ENCODE measurements around the gene ZNF212.

DNA sequence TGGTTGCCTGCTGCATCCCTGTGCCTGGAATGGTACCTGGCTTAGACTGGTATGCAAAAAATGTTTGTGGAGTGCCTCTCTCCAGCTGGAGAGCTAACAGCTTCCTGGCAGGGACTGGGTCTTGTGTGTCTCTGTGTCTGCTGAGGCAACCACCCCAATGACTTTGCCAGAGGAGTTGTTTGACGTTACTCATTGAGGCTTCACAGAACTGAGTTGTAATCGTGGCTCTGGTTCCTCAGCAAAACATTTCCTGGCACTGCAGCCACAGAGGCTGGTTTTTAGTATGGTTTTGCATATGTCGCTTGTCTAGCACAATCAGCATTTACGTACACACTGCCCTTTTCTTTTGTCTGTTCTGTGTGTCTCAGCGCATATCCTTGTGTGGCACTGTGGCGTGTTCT lies 36.6 kb upstream of the ZNF212 start:
- TF ChIP-seq, protein P1, sequence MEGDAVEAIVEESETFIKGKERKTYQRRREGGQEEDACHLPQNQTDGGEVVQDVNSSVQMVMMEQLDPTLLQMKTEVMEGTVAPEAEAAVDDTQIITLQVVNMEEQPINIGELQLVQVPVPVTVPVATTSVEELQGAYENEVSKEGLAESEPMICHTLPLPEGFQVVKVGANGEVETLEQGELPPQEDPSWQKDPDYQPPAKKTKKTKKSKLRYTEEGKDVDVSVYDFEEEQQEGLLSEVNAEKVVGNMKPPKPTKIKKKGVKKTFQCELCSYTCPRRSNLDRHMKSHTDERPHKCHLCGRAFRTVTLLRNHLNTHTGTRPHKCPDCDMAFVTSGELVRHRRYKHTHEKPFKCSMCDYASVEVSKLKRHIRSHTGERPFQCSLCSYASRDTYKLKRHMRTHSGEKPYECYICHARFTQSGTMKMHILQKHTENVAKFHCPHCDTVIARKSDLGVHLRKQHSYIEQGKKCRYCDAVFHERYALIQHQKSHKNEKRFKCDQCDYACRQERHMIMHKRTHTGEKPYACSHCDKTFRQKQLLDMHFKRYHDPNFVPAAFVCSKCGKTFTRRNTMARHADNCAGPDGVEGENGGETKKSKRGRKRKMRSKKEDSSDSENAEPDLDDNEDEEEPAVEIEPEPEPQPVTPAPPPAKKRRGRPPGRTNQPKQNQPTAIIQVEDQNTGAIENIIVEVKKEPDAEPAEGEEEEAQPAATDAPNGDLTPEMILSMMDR (IDR thresholded peaks at IDR 0.05), result no peak
- TF ChIP-seq POLR2AphosphoS5 (IDR thresholded peaks at IDR 0.05; ENCODE audit: insufficient read depth in 1 of 2, low read depth in 1 of 2), result no peak
